Motor neuron (in vitro differentiated cells): ENCODE results near the gene TIPRL. TPM values are rescaled to one million over a fixed set of nuclear protein-coding genes. Genes with fewer than 3 reads are reported as not detected.

Source experiments
- total RNA-seq, 8 experiments: library from RNA; unstranded; fragments of 300-600 nt; gene quantifications; 2 replicates each; pipeline versions ENCODE4 v1.2.3 to v1.2.4, GENCODE V29; 2022

TIPRL gene
- total RNA-seq, 8 experiments from 2014 or later, result 27.1 to 103 (median 59.4) TPM

Other genes starting within 250 kb of the TIPRL start
- 10 to 100 TPM; 18.3 to 77.8 (median 33.7) TPM for gene DCAF6, start 242.3 kb upstream of the TIPRL start, total RNA-seq
- 10 to 100 TPM; 23.7 to 55.6 (median 40.6) TPM for gene MPC2, start 241.9 kb upstream of the TIPRL start, total RNA-seq
- gene GPR161, start 42.0 kb upstream of the TIPRL start, total RNA-seq, result 10 to 100 TPM in 5 of 8 experiments, 1 to 10 TPM in 3; 2.3 to 36.7 (median 16.3) TPM
- 10 to 100 TPM; 11.8 to 39.5 (median 23.6) TPM for gene SFT2D2, start 47.0 kb downstream of the TIPRL start, total RNA-seq
- 1 to 10 TPM in 4 of 8 experiments, under 1 TPM in 4; 0.58 to 2.4 (median 0.93) TPM for gene TBX19, start 101.9 kb downstream of the TIPRL start, total RNA-seq